Measurements from ENCODE around the gene MAOB. TPM values are rescaled to one million over a fixed set of nuclear protein-coding genes. Genes with fewer than 3 reads are reported as not detected.
"Not testable (repeated sequence)": the region's sequence is repeated elsewhere in the genome, so short reads cannot be mapped to it uniquely, and the experiment has no call there.

Gene MAOB
- total RNA-seq (10 to 100 TPM; 10.8 to 90.0 (median 46.6) TPM), polyA plus RNA-seq (10 to 100 TPM; 16.5 to 49.4 (median 27.6) TPM)
- long read RNA-seq, donor 1, partial matches to known transcripts = 0 of 2 reads
- long read RNA-seq, donor 1, other reads (novel, unspliced or antisense) = 0 of 2 reads
- long read RNA-seq, donor 2, transcript MAOB-201 (15 exons, 2,566 nt) = major isoform, 5 of 5 reads
- long read RNA-seq, donor 2, partial matches to known transcripts = 0 of 5 reads
- long read RNA-seq, donor 2, other reads (novel, unspliced or antisense) = 0 of 5 reads
- long read RNA-seq, donor 3, partial matches to known transcripts = 0 of 2 reads
- long read RNA-seq, donor 3, other reads (novel, unspliced or antisense) = 0 of 2 reads
- long read RNA-seq, donor 4, transcript MAOB-201 (15 exons, 2,566 nt) = major isoform, 27 of 35 reads
- long read RNA-seq, donor 4, partial matches to known transcripts = 4 of 35 reads
- long read RNA-seq, donor 4, other reads (novel, unspliced or antisense) = 4 of 35 reads
- long read RNA-seq, donor 5, transcript MAOB-201 (15 exons, 2,566 nt) = major isoform, 202 of 220 reads
- long read RNA-seq, donor 5, partial matches to known transcripts = 9 of 220 reads
- long read RNA-seq, donor 5, other reads (novel, unspliced or antisense) = 9 of 220 reads
- long read RNA-seq, donor 6, transcript MAOB-201 (15 exons, 2,566 nt) = major isoform, 13 of 18 reads
- long read RNA-seq, donor 6, partial matches to known transcripts = 4 of 18 reads
- long read RNA-seq, donor 6, other reads (novel, unspliced or antisense) = 1 of 18 reads
- long read RNA-seq, donor 7, partial matches to known transcripts = 0 of 3 reads
- long read RNA-seq, donor 7, other reads (novel, unspliced or antisense) = 0 of 3 reads
- long read RNA-seq, donor 8, transcript MAOB-201 (15 exons, 2,566 nt) = major isoform, 9 of 9 reads
- long read RNA-seq, donor 8, partial matches to known transcripts = 0 of 9 reads
- long read RNA-seq, donor 8, other reads (novel, unspliced or antisense) = 0 of 9 reads
- long read RNA-seq, donor 9, transcript MAOB-201 (15 exons, 2,566 nt) = major isoform, 7 of 7 reads
- long read RNA-seq, donor 9, partial matches to known transcripts = 0 of 7 reads
- long read RNA-seq, donor 9, other reads (novel, unspliced or antisense) = 0 of 7 reads
- long read RNA-seq, donor 10, partial matches to known transcripts = 7 of 11 reads
- long read RNA-seq, donor 10, other reads (novel, unspliced or antisense) = 0 of 11 reads

GRCh38 chrX:43882294-43882681 is at the start of gene MAOB:
Gene MAOB (minus strand): TSS chrX:43882450. CDS start chrX:43882299, 151 bp downstream.
- 0 to 15% (median 7%) methylated on average over 19 to 36 of the region's 36 CpGs for WGBS, 4 donors
- Histone ChIP-seq H3K4me3 (peak within 1 kb of the TSS in 2 of 4 donors; percentile 40 to 55), H3K27me3 (peaks cover 11% of the 10 kb centered on the region), H3K4me1 (replicated peaks in 1 of 2) (no peaks in the 10 kb centered on the region), H3K27ac (peak within 1 kb of the TSS in 4 of 5 donors; percentile 59 to 84 (median 66)), H3K36me3 (replicated peaks in 1 of 2) (no peaks in the 10 kb centered on the region), H3K9me3 (replicated peaks in 1 of 3) (no peaks in the 10 kb centered on the region)
- peak; percentile 47 to 61 (median 56) for DNase-seq
- TF ChIP-seq POLR2A (IDR thresholded peaks at IDR 0.05) (peak in 1 of 2 donors; percentile 69), CTCF (IDR thresholded peaks at IDR 0.05) (no peak)
- intact Hi-C loops (cut with DNase I) = no loop called here

DNA sequence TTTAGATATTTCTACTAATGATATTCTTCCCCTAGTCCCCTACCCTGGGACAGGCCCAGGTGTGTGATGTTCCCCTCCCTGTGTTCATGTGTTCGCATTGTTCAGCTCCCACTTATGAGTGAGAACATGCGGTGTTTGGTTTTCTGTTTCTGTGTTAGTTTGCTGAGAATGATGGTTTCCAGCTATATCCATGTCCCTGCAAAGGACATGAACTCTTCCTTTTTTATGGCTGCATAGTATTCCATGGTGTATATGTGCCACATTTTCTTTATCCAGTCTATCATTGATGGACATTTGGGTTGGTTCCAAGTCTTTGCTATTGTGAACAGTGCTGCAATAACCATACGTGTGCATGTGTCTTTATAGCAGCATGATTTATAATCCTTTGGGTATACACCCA is 39.8 kb upstream of the MAOB start:
- H3K4me1 ChIP-seq (replicated peaks in 1 of 2); H3K27ac ChIP-seq; H3K4me3 ChIP-seq; H3K9me3 ChIP-seq (replicated peaks in 1 of 3); H3K36me3 ChIP-seq (replicated peaks in 1 of 2); H3K27me3 ChIP-seq; DNase-seq; intact Hi-C loops (cut with DNase I): not testable (repeated sequence)
- WGBS, 4 donors = 76 to 90% (median 82%) methylated on average over 3 of the region's 3 CpGs

DNA sequence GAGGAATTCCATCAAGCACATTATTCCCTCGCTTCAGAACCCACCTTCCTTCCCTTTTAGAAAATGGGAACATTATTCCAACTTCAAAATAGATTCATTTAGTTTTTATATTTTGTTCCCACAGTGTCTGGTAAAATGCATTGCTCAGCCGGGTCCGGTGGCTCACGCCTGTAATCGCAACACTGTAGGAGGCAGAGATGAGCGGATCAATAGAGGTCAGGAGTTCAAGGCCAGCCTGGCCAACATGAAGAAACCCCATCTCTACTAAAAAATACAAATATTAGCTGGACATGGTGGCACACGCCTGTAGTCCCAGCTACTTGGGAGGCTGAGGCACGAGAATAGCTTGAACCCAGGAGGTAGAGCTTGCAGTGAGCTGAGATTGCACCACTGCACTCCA is 28.5 kb upstream of the MAOB start:
- H3K27ac ChIP-seq; DNase-seq; H3K27me3 ChIP-seq; H3K4me3 ChIP-seq; H3K36me3 ChIP-seq (replicated peaks in 1 of 2); H3K4me1 ChIP-seq (replicated peaks in 1 of 2); H3K9me3 ChIP-seq (replicated peaks in 1 of 3); intact Hi-C loops (cut with DNase I): not testable (repeated sequence)
- WGBS, 4 donors = 83 to 91% (median 87%) methylated on average over 8 of the region's 8 CpGs

GRCh38 chrX:43910012-43910411 is 27.8 kb upstream of the MAOB start:
- Histone ChIP-seq H3K9me3 (replicated peaks in 1 of 3) (no peaks in the 10 kb centered on the region), H3K4me1 (replicated peaks in 1 of 2) (no peaks in the 10 kb centered on the region), H3K36me3 (replicated peaks in 1 of 2) (no peaks in the 10 kb centered on the region), H3K27ac (no peak overlapping the region), H3K4me3 (no peak overlapping the region), H3K27me3 (peaks cover 2% of the 10 kb centered on the region)
- TF ChIP-seq CTCF (IDR thresholded peaks at IDR 0.05) = no peak
- TF ChIP-seq POLR2A (IDR thresholded peaks at IDR 0.05) = no peak
- no peak for DNase-seq
- WGBS, 4 donors = 0 to 100% (median 50%) methylated on average over 1 of the region's 1 CpG
- intact Hi-C loops (cut with DNase I) = no loop called here

- 84 to 100% (median 95%) methylated on average over 1 of the region's 1 CpG for WGBS, 4 donors
- no peaks in the 10 kb centered on the region for H3K4me1 ChIP-seq (replicated peaks in 1 of 2)
- DNase-seq = no peak
- peaks cover 7% of the 10 kb centered on the region for H3K27me3 ChIP-seq
- H3K36me3 ChIP-seq (replicated peaks in 1 of 2) = no peaks in the 10 kb centered on the region
- H3K4me3 ChIP-seq = no peak overlapping the region
- no peaks in the 10 kb centered on the region for H3K9me3 ChIP-seq (replicated peaks in 1 of 3)
- no peak for TF ChIP-seq POLR2A (IDR thresholded peaks at IDR 0.05)
- TF ChIP-seq CTCF (IDR thresholded peaks at IDR 0.05) = no peak
- no peak overlapping the region for H3K27ac ChIP-seq
- intact Hi-C loops (cut with DNase I) = no loop called here
Observed at GRCh38 chrX:43909141-43909540, 26.9 kb upstream of the MAOB start.
